ENCODE measurements around the gene ACKR3. TPM values are rescaled to one million over a fixed set of nuclear protein-coding genes. Genes with fewer than 3 reads are reported as not detected.

ACKR3 gene
- total and polyA plus RNA-seq, 12 donors: 1.1 to 12.8 (median 1.9) TPM

DNA sequence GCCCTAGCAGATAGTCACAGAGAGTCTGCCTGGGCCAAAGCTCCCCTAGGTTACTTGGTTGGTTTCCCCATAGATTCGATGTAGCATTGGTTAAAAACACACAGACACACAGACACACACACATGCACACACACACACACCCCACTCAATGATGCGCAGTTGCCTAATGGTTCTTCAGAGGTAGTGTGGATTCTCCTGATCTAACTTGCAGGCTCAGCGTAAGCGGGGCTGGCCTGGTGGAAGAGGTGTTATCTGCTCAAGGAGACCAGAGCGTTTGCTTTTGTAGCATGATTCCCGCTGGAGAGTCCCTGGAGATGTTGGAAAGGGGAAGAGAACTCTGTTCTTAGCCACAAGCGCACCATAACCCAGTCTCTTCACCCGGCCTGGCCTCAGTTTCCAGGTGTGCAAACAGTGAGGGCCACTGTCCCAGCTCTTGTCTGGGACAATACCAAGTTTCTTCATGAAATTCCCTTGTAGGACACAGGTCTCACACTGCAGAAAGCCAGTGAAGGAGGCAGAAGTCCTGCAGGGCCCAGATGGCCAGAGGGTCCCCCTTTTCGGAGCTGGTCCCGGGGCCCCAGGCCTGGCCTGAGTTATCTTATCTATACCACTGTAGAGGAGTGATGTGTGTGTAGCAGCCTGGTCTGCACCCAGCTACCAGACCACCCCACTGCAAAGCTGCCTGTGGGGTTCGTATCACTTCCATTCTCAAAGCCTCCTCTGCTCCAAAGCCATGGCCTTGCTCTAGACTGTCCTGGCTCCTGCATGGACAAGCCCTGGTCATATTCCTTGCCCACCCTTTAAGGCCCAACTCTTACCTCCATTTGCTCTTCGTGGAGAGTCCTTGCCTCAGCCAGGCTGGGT lies 3.7 kb downstream of the ACKR3 start:
- intact Hi-C loops (cut with DNase I): no loop called here
- TF ChIP-seq POLR2A (IDR thresholded peaks at IDR 0.05): no peak
- TF ChIP-seq, protein P1, sequence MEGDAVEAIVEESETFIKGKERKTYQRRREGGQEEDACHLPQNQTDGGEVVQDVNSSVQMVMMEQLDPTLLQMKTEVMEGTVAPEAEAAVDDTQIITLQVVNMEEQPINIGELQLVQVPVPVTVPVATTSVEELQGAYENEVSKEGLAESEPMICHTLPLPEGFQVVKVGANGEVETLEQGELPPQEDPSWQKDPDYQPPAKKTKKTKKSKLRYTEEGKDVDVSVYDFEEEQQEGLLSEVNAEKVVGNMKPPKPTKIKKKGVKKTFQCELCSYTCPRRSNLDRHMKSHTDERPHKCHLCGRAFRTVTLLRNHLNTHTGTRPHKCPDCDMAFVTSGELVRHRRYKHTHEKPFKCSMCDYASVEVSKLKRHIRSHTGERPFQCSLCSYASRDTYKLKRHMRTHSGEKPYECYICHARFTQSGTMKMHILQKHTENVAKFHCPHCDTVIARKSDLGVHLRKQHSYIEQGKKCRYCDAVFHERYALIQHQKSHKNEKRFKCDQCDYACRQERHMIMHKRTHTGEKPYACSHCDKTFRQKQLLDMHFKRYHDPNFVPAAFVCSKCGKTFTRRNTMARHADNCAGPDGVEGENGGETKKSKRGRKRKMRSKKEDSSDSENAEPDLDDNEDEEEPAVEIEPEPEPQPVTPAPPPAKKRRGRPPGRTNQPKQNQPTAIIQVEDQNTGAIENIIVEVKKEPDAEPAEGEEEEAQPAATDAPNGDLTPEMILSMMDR (IDR thresholded peaks at IDR 0.05): no peak
- no peak overlapping the region for H3K27ac ChIP-seq

GRCh38 chr2:236574000-236574399 lies 4.4 kb downstream of the ACKR3 start:
- no peak overlapping the region for H3K4me3 ChIP-seq
- H3K4me1 ChIP-seq (replicated peaks in 1 of 2): peaks cover 0 to 4% of the 10 kb centered on the region in 2 donors
- H3K36me3 ChIP-seq (replicated peaks in 1 of 2): no peaks in the 10 kb centered on the region
- WGBS, 4 donors: 90 to 95% (median 94%) methylated on average over 10 to 14 of the region's 14 CpGs
- intact Hi-C loops (cut with DNase I): no loop called here
- no peak for TF ChIP-seq POLR2A (IDR thresholded peaks at IDR 0.05)
- TF ChIP-seq, protein P1 (IDR thresholded peaks at IDR 0.05): no peak
- H3K9me3 ChIP-seq (replicated peaks in 1 of 3): no peaks in the 10 kb centered on the region
- no peak overlapping the region for H3K27ac ChIP-seq
- DNase-seq: no peak
- no peaks in the 10 kb centered on the region for H3K27me3 ChIP-seq

More for the DNA sequence above, 3.7 kb downstream of the ACKR3 start:
- no peaks in the 10 kb centered on the region for H3K36me3 ChIP-seq (replicated peaks in 1 of 2)
- 86 to 98% (median 93%) methylated on average over 10 to 12 of the region's 12 CpGs for WGBS, 4 donors
- peaks cover 0 to 10% of the 10 kb centered on the region in 2 donors for H3K4me1 ChIP-seq (replicated peaks in 1 of 2)
- H3K27me3 ChIP-seq: peaks cover 6% of the 10 kb centered on the region
- no peak for DNase-seq
- H3K4me3 ChIP-seq: no peak overlapping the region
- H3K9me3 ChIP-seq (replicated peaks in 1 of 3): no peaks in the 10 kb centered on the region

GRCh38 chr2:236574424-236575145 lies 5.0 kb downstream of the ACKR3 start:
- no peaks in the 10 kb centered on the region for H3K27me3 ChIP-seq
- H3K4me3 ChIP-seq: no peak overlapping the region
- 79 to 84% (median 82%) methylated on average over 18 of the region's 18 CpGs for WGBS, 4 donors
- TF ChIP-seq, protein P1 (IDR thresholded peaks at IDR 0.05): no peak
- no peak for TF ChIP-seq POLR2A (IDR thresholded peaks at IDR 0.05)
- no peak for DNase-seq
- H3K27ac ChIP-seq: no peak overlapping the region
- H3K4me1 ChIP-seq (replicated peaks in 1 of 2): no peaks in the 10 kb centered on the region
- no peaks in the 10 kb centered on the region for H3K9me3 ChIP-seq (replicated peaks in 1 of 3)
- intact Hi-C loops (cut with DNase I): no loop called here
- no peaks in the 10 kb centered on the region for H3K36me3 ChIP-seq (replicated peaks in 1 of 2)

- TF ChIP-seq, protein P1 (IDR thresholded peaks at IDR 0.05): no peak
- TF ChIP-seq POLR2A (IDR thresholded peaks at IDR 0.05): no peak
- Histone ChIP-seq H3K4me3 (no peak overlapping the region), H3K27ac (no peak overlapping the region), H3K9me3 (replicated peaks in 1 of 3) (no peaks in the 10 kb centered on the region), H3K36me3 (replicated peaks in 1 of 2) (no peaks in the 10 kb centered on the region), H3K27me3 (no peaks in the 10 kb centered on the region), H3K4me1 (replicated peaks in 1 of 2) (no peaks in the 10 kb centered on the region)
- no peak for DNase-seq
- 82 to 92% (median 84%) methylated on average over 11 of the region's 11 CpGs for WGBS, 4 donors
- intact Hi-C loops (cut with DNase I): no loop called here
These were observed 5.9 kb downstream of the ACKR3 start for GRCh38 chr2:236575510-236575909.
